Bone marrow (tissue), 2 donors: ENCODE data around the gene SUPT16H.
"Not testable (repeated sequence)": the region's sequence is repeated elsewhere in the genome, so short reads cannot be mapped to it uniquely, and the experiment has no call there.

Experiments used
- DNase-seq, 2 donors: peaks; one replicate each; lab custom pipeline; 2025; lab: John Stamatoyannopoulos, UW

Gene SUPT16H

DNA sequence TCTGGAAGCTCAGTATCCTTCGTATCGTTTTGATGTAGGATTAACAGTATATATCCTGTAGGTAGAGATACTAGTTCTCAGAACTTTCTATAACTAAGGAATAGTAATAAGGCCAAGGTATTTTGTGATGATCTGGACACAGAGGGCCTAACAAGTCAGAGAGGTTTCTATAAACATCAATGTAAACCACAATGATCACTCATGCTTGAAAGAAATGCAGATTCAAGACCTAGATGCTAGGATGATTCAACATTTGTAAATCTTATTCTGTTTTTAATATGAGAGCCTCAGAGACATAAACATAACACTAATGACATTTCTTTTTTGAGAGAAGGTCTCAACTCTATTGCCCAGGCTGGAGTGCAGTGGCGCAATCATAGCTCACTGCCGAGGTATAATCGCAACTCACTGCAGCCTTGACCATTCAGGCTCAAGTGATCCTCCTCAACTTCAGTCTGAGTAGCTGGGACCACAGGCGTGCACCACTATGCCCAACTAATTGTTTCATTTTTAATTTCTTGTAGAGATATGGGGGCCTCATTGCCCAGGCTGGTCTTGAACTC lies 16.2 kb downstream of the SUPT16H start:
- DNase-seq = no peak

DNA sequence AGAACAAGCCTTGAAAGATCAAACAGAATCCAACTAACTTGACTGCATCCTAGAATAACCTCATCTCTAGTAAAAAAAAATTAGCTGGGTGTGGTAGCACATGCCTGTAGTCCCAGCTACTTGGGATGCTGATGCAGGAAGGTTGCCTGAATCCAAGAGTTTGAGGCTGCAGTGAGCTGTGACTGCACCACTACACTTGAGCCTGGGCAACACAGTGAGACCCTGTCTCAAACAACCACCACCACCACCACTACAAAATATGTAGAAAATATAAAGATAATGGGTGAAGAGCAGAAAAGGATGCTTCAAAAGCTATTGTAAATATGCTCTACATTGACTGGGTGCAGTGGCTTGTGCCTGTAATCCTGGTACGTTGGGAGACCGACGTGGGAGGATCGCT lies 27.3 kb downstream of the SUPT16H start:
- no peak for DNase-seq

DNA sequence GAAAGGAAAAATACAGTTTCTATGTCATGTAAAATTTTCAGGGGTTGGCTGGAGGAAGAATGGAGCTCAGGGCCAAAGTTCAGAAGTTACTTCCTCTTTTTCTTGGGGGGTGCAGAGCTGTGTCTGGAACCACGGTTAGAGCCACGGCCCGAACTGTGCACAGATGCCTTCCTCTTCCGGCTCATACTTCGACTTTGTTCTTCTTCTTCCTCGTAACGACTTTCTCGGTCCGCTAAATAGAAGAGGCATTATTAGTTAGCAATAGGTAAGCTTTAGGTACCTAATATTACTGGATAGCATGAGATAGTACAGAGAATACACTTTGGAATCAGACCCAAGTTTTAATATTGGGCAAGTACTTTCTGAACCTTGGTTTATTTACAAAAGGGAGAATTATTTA lies 31.2 kb downstream of the SUPT16H start:
- peak in 1 of 2 donors; percentile 89 for DNase-seq

DNA sequence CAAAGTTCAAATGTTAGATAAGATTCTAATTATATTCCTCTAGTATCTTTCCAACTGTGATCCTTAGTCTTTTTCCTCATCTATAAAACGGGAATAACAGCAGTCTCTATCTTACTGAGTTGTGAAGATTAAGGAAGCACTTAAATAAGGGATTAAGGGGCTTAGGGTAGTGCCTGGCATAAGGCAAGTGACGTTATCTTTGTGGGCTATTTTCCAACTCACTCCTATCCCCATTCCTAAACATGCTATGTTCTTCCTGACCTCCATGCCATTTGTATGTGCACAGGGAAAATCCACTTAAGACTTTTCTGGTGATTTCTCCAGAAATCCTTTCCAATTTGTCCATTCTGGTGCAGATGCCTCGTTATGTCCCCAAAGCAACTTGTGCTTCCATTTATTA lies 33.3 kb downstream of the SUPT16H start:
- no peak for DNase-seq

DNA sequence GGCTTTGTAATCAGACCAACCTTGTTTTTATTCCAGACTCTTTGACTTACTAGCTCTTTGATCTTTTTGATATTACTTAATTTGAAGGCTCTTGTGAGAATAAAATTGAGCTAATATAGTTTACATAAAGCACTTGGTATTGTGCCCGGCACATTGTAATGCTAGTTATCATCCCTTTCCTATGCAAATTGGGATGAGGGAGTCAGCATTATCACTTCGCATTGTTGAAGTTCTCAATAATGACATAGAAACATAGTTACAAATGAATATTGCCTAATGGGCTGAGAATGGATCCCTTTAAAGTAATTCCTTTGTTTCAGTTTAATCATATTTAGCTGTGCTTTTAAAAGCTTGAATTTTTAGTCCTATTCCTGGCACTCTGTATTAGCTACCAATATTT lies 36.6 kb downstream of the SUPT16H start:
- DNase-seq = no peak

DNA sequence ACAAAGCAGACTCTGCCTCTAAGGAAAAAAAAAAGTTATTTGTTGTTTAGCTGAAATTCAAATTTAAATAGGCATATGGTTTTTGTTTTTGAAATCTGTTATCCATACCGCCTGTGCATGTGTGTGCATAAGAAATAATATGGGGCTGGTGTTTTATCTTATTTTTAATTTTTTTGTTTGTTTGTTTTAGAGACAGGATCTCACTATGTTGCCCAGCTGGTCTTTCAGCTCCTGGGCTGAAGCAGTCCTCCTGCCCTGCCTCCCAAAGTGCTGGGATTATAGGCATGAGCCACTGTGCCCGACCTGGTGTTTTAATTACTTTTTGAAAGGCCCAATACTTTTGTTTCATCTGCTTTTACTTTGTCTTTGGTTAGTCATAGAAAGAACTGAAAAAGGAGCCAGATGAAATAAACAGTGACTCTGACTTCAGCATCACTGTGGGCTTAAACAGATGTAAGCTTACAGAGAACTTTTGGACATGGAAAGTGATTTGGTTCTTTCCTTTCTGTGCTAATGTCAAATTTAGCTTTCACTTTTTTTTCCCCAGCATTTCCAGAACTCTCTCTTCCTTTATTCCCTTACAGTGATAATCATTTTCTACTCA lies 37.2 kb downstream of the SUPT16H start:
- no peak for DNase-seq

DNA sequence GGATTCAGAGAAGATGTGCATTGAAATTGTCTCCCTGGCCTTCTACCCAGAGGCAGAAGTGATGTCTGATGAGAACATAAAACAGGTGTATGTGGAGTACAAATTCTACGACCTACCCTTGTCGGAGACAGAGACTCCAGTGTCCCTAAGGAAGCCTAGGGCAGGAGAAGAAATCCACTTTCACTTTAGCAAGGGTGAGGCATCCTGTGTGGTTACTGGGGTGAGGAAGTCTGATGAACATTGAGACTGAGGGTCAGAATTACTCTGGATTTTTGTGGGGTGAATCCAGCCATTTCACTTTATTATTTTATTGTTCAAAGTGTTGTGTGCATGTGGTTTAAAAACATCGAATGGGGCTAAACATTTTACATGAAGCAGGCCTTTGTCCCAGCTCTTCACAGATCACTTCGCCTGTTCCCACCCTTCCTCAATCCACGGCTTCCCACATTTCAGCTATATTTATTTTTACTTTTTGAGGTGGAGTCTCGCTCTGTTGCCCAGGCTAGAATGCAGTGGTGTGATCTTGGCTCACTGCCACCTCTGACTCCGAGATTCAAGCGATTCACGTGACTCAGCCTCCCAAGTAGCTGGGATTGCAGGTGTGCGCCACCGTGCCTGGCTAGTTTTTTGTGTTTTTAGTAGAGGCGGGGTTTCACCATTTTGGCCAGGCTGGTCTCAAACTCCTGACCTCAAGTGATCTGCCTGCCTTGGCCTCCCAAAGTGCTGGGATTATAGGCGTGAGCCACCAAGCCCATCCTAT lies 40.6 kb downstream of the SUPT16H start:
- no peak for DNase-seq

DNA sequence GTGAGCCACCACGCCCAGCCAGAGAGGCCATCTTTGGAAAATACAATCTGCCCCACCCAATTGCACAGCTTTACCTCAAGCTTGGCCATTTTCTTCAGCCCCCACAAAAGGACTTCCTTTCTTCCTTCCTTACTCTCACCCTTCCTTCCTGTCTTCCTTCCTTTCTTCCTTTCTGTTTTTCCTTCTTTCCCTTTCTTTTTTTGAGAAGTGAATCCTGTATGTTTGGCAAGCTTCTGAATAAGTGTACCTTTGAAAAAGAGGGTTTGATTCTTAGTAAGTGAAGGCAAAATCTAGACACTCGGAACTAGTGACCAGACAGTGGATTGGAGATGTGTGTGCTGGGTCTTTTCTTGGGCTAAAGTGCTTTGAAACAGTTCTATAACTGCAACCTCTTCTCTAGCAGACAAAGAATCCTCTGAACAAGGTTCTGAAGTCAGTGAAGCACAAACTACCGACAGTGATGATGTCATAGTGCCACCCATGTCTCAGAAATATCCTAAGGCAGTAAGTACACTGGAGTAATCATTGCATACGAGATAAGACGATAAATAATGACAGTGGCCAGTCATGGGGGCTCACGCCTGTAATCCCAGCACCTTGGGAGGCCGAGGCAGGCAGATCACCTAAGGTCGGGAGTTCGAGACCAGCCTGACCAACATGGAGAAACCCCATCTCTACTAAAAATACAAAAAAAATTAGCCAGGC lies 49.5 kb downstream of the SUPT16H start:
- no peak for DNase-seq

DNA sequence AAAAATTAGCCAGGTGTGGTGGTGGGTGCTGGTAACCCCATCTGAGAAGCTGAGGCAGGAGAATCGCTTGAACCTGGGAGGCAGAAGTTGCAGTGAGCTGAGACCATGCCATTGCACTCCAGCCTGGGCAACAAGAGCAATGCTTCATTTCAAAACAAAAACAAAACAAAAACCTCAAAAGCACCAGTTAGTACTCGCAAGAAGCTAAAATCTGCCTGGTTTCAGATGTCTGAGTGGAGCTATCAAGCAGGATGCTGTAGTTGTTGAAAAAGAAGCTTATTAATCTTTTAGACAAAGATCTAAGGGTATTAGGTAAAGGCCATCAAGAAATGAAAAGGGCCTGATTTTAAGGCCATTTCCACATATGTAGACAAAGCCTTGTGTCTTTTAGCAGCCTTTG lies 50.9 kb downstream of the SUPT16H start:
- DNase-seq = no peak

DNA sequence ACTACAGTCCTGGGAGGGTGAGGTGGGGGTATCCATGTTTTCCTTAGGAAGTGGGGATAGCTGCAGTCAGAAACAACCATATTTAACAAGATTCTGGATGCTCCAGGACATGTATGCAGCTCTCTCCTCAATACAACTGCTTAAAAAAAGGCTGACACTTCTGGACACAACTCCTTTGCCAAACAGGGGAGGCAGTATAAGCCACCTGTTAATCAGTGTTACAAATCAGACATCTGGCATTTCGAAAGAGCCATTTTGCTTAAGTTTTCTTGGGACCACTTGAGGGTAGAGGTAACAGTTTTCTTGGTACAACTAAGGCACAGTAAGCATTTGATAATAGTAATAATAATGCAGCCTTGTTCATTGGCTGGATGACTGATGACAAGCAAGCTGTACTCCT lies 56.8 kb downstream of the SUPT16H start:
- DNase-seq = no peak

DNA sequence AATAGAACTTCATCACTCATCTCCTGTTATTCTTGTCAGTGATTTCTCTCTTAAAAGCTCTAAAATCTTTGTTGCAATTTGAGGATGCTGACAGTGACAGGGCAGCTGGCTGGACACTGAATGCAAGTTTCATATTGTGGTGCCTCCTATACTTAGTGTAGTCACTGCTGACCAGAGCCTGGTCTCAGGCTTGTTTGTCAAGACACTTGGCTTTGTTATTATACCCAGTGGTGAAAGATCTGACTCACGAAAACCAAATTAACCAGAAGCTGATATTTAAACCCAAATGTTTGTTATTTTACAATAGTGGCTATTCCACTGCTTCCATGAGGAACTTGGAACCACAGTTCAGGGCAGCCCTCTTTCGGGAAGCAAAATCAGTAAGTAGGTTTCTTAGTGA lies 61.1 kb downstream of the SUPT16H start:
- DNase-seq = no peak

DNA sequence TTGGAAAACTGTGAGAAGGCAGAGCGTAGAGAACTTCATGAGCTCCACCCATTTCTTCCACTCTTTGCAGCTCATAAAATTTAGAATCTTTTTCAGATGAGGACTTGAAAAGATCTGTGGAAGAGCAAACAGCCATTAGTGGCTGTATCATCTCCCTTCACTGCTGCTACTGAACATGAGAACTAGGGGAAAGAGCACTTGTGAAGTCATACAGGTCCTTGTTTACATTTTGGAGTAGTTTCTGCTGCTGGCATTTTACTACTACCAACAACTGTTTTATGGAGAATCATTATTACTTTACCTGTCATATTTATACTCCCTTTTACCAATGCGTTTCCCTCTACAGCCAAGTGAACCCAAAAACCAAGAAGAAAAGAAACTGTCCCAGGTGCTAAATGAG lies 62.9 kb downstream of the SUPT16H start:
- DNase-seq = no peak

DNA sequence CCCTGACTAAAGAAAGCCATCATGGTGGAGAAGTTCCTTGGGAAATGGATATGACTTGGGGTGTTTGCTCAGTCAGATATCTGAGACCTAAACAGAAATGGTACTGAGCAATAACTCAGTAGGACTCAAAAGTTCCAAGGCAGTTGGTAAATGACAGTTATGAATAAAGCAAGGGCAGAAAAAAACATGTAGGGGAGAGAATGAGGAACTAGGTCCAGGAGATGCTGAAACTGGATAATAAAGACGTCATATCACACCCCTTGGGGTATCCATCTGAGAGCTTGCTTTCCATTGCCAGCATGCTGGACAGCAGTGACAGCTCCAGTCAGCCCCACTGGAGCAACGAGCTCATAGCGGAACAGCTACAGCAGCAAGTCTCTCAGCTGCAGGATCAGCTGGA lies 66.4 kb downstream of the SUPT16H start:
- DNase-seq = peak in 1 of 2 donors; percentile 15

DNA sequence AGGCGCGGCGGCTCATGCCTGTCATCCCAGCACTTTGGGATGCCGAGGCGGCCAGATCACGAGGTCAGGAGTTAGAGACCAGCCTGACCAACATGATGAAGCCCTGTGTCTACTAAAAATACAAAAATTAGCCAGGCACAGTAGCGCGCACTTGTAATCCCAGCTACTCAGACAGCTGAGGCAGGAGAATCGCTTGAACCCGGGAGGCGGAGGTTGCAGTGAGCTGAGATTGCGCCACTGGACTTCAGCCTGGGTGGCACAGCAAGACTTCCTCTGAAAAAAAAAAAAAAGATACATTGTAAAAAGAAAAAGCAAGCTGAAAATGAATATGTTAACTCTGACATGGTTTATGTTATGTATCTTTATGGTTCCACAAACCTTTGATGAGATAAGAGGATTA lies 70.3 kb downstream of the SUPT16H start:
- DNase-seq = no peak

DNA sequence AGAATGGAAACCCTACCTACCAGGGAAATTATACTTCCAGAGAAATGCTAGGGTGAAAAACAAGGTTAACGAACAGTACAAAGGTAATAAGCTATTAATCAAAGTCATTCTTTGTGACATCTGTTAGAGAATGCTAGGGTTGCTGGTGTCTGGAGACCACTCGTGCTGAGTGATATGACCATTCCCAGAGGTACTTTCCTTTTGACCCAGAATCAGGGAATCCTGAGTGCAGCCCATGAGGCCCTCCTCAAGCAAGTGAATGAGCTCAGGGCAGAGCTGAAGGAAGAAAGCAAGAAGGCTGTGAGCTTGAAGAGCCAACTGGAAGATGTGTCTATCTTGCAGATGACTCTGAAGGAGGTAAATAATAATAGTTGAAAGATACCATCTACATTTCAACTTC lies 72.2 kb downstream of the SUPT16H start:
- no peak for DNase-seq

DNA sequence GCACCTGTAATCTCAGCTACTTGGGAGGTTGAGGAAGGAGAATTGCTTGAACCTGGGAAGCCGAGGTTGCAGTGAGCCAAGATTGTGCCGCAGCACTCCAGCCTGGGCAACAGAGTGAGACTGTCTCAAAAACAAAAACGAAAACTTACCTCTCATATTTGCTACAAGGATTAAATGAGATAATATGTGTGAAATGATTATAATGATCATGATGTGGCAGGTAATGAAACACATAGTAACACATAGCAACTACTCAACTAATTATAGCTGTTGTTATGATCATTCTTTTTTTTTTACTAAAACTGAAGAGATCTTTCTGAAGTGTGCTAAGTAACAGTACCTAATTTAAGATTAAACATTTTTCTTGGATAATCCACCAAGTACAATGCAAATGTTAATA lies 73.9 kb downstream of the SUPT16H start:
- DNase-seq = no peak

DNA sequence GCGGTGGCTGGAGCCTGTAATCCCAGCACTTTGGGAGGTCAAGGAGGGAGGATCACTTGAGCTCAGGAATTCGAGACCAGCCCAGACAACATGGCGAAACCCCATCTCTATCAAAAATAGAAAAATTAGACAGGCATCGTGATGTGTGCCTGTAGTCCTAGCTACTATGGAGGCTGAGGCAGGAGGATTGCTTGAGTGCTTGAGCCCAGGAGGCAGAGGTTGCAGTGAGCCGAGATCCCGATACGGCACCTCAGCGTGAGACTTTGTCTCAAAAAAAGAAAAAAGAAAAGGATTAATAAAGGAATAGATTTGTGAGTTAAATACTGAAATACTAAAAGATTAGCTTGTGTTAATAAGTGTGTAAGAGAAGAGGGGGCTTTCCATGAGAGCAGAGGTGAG lies 74.6 kb downstream of the SUPT16H start:
- DNase-seq = no peak

DNA sequence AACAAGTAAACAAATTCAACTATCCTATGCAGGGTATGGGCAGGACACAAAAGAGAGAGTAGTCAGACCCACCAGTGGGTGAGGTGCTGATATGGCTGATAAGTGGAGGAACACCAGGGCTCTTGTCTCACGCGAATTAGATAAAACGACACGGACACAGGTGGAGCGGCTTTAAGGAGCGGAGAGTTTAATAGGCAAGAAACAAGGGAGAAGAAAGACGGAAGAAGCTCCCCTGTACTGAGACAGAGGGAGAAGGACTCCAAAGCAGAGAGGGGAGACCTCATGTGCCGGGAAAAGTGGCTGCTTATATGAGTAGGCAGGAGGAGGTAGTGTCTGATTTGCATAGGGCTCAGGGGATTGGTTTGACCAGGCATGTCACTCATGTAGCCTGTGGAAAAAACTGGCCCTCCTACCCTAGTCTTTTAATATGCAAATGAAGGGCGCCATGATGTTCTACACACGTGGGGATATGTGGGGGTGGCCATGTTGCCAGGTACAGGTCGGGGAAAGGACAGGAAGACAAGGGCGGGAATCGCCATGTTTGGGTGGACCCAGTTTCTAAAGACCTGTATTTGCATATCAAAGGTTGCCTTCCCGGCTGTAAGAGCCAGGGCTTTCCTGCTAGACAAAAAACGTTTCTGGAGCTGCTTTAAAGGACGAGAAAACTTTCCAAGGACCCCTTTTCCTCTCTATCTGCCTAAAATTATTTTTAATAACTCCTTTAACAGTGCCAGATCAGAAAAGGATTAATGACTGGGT lies 75.2 kb downstream of the SUPT16H start:
- DNase-seq = no peak

DNA sequence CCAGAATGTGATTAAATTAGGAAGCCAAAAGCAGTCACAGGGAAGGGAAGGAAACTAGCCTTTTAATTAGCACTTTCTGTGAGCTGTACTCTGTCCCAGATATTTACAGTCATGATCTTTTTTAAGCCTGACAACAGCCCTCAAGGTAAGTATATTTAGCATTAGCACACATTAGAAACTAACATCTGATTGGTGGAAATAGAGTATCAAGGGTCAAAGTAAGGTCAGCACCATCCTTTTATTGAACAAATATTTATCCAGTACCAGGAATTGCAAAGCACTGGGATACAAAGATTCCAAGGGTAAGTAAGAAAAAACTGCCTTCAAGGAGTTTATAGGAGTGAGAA lies 75.7 kb downstream of the SUPT16H start:
- DNase-seq = no peak

DNA sequence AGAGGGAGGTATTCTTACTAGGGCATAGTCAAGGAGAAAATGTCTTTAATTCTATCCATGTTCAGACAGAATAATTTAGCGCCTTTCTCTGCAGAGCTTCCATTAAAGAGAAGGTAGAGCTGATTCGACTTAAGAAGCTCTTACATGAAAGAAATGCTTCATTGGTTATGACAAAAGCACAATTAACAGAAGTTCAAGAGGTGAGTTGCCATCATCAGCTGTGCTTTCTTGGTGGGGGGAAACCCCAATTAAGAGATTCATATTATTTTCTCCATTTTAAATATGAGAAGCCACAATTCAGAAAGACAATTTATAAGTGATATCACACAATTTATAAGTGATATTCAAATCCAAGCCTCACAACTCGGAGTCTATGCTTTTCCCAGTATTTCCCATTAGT lies 76.2 kb downstream of the SUPT16H start:
- no peak for DNase-seq

DNA sequence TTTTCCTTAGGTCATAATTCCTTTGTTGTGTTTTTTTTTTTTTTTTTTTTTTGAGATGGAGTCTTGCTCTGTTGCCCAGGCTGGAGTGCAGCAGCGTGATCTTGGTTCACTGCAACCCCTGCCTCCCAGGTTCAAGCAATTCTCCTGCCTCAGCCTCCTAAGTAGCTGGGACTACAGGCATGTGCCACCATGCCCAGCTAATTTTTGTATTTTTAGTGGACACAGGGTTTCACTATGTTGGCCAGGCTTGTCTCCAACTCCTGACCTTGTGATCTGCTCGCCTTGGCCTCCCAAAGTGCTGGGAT lies 81.0 kb downstream of the SUPT16H start:
- DNase-seq = not testable (repeated sequence)

DNA sequence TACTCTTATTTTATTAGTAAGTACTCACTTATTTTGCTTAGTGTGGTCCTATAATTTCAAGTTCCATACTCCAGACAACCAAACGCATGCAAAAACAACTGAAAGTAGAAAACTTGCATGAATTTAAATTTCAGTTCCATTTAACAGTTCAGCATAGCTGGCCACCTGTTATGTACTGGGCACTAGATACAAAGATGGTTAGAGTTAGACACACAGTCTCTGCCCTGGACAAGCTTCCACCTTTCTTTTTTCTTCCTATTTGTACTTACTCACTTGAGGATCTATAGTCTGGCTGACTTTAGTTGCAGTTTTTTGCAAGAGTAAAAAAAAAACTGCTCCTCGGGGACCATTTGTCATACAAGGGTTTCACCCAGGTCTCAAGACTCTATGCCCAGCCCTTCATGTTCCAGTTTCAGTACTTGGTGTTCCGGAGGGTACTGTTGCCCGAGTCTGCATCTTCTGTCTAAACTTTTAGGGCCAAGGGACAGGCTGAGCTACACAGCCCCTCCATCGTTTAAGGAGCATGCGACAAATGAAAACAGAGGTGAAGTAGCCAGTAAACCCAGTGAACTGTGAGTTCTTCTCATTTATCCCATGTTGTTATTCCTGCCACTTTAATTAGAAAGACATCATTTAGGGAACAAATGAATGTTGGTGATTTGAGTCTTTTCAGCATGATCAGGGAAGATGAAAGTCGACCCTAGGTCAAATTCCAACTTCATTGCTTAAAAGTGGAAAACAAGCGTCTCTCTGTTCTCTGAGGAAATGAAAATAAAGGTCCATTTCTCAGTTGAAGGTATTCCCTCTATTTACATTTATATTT lies 81.6 kb downstream of the SUPT16H start:
- no peak for DNase-seq
